Globus pallidus (tissue), 1 donor: ENCODE results near the gene CFAP20DC.
"Not testable (repeated sequence)": the region's sequence is repeated elsewhere in the genome, so short reads cannot be mapped to it uniquely, and the experiment has no call there.

ENCODE experiments used
- DNase-seq: peaks from one replicate; pipeline ENCODE4 v3.0.0-alpha.2; 2015; ENCODE audit warnings: low spot score

Gene CFAP20DC

GRCh38 chr3:58962816-58963215 lies 87.0 kb downstream of the CFAP20DC start:
- DNase-seq, result no peak

GRCh38 chr3:58962040-58962651 lies 87.7 kb downstream of the CFAP20DC start:
- no peak for DNase-seq

- no peak for DNase-seq
Observed at GRCh38 chr3:58955308-58955707, 94.5 kb downstream of the CFAP20DC start.

GRCh38 chr3:58953288-58953687 lies 96.5 kb downstream of the CFAP20DC start:
- no peak for DNase-seq

GRCh38 chr3:58952128-58952917 lies 97.5 kb downstream of the CFAP20DC start:
- no peak for DNase-seq

- DNase-seq, result no peak
Observed at GRCh38 chr3:58948018-58948417, 101.8 kb downstream of the CFAP20DC start.

- DNase-seq, result no peak
Observed at GRCh38 chr3:58946875-58947274, 103.0 kb downstream of the CFAP20DC start.

- no peak for DNase-seq
Observed at GRCh38 chr3:58938057-58938456, 111.8 kb downstream of the CFAP20DC start.

- DNase-seq, result no peak
Observed at GRCh38 chr3:58924578-58924977, 125.2 kb downstream of the CFAP20DC start.

GRCh38 chr3:58900386-58900785 lies 149.4 kb downstream of the CFAP20DC start:
- no peak for DNase-seq

GRCh38 chr3:58899953-58900298 lies 149.9 kb downstream of the CFAP20DC start:
- DNase-seq, result no peak

- DNase-seq, result no peak
Observed at GRCh38 chr3:58899159-58899952, 150.5 kb downstream of the CFAP20DC start.

- no peak for DNase-seq
Observed at GRCh38 chr3:58898513-58898912, 151.3 kb downstream of the CFAP20DC start.

- no peak for DNase-seq
Observed at GRCh38 chr3:58897646-58898045, 152.2 kb downstream of the CFAP20DC start.

- DNase-seq, result not testable (repeated sequence)
Observed at GRCh38 chr3:58895678-58896077, 154.1 kb downstream of the CFAP20DC start.

GRCh38 chr3:58892526-58892925 lies 157.3 kb downstream of the CFAP20DC start:
- not testable (repeated sequence) for DNase-seq

GRCh38 chr3:58888087-58888486 lies 161.7 kb downstream of the CFAP20DC start:
- DNase-seq, result no peak

GRCh38 chr3:58884453-58884852 lies 165.4 kb downstream of the CFAP20DC start:
- DNase-seq, result no peak

- DNase-seq, result no peak
Observed at GRCh38 chr3:58880182-58880581, 169.6 kb downstream of the CFAP20DC start.

GRCh38 chr3:58874795-58875194 lies 175.0 kb downstream of the CFAP20DC start:
- DNase-seq, result no peak

GRCh38 chr3:58874248-58874741 lies 175.5 kb downstream of the CFAP20DC start:
- no peak for DNase-seq

- no peak for DNase-seq
Observed at GRCh38 chr3:58868097-58868779, 181.6 kb downstream of the CFAP20DC start.
